ENCODE results near the gene TINAGL1. TPM values are rescaled to one million over a fixed set of nuclear protein-coding genes. Genes with fewer than 3 reads are reported as not detected.

The TINAGL1 gene
- total and polyA plus RNA-seq, 10 of the 15 experiments (the other 5 are each of a cell fraction or from before 2014, with no cell fraction given) = 0.20 to 0.49 (median 0.23) TPM; not detected in 7

DNA sequence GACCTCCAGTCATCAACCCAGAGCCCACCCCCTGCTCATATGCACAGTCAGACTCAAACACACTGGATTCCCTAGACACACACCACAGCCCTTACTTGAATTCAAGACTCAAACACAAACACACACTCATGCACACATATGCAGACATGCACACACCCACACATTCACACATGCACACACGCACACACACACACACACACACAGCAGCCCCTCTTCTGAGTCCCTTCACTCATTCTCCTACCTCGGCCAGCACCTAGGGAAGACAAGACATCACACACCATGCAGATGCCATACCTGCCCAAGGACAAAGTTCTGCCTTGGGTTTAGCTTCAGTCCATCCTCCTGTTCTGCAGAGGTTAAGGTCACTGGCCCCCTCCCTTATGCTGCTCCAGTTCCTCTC is 39.6 kb downstream of the TINAGL1 start:
- TF ChIP-seq TARDBP (IDR thresholded peaks at IDR 0.05; ENCODE audit: borderline replicate concordance) = no peak
- TF ChIP-seq, protein P1, sequence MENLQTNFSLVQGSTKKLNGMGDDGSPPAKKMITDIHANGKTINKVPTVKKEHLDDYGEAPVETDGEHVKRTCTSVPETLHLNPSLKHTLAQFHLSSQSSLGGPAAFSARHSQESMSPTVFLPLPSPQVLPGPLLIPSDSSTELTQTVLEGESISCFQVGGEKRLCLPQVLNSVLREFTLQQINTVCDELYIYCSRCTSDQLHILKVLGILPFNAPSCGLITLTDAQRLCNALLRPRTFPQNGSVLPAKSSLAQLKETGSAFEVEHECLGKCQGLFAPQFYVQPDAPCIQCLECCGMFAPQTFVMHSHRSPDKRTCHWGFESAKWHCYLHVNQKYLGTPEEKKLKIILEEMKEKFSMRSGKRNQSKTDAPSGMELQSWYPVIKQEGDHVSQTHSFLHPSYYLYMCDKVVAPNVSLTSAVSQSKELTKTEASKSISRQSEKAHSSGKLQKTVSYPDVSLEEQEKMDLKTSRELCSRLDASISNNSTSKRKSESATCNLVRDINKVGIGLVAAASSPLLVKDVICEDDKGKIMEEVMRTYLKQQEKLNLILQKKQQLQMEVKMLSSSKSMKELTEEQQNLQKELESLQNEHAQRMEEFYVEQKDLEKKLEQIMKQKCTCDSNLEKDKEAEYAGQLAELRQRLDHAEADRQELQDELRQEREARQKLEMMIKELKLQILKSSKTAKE (IDR thresholded peaks at IDR 0.05; ENCODE audit: low read depth, poor library complexity, severe bottlenecking) = no peak
- TF ChIP-seq IKZF2 (IDR thresholded peaks at IDR 0.05) = no peak
- no peak for TF ChIP-seq SUPT20H (IDR thresholded peaks at IDR 0.05; ENCODE audit: borderline replicate concordance, control insufficient read depth, low read depth, low read length)
- no peak for TF ChIP-seq NR2C1 (IDR thresholded peaks at IDR 0.05)
- TF ChIP-seq FOXM1 (IDR thresholded peaks at IDR 0.05; ENCODE audit: low read depth, low read length) = no peak
- no peak for TF ChIP-seq NFIC (IDR thresholded peaks at IDR 0.05; ENCODE audit: low read depth, low read length)
- TF ChIP-seq TCF3 (IDR thresholded peaks at IDR 0.05; ENCODE audit: borderline replicate concordance, insufficient read depth, low read depth, low read length) = no peak
- no peaks in the 10 kb centered on the region for H3K4me1 ChIP-seq (ENCODE audit: control insufficient read depth, insufficient read depth, low read length)
- no peaks in the 10 kb centered on the region for H3K79me2 ChIP-seq (ENCODE audit: control insufficient read depth, insufficient read depth, low read length)
- ChIA-PET POLR2A (no interaction called here), SMC1A (ENCODE audit: uncharacterized antibody, unreplicated experiment) (interaction anchor here (1.1 to 1.4 kb wide), 2 partner anchors 20 to 46 kb away, joined by 4 to 5 read pairs; no protein-coding TSS in a partner anchor), CTCF (interaction anchor here (0.6 to 4.9 kb wide), 6 partner anchors 9 to 791 kb away, joined by 3 to 61 read pairs (median 4); no protein-coding TSS in a partner anchor), RAD21 (ENCODE audit: unreplicated experiment) (interaction anchor here (1.1 to 1.2 kb wide), 2 partner anchors 53 to 67 kb away, joined by 3 read pairs; no protein-coding TSS in a partner anchor)
- BruUV-seq (replicated peaks) = no TSS peak
- in situ Hi-C loops (cut with MboI) (no loop called here), intact Hi-C loops (cut with micrococcal nuclease; ENCODE audit: unreplicated experiment) (no loop called here)
- no peak overlapping the region for H3K4me3 ChIP-seq
- no peak for FAIRE-seq
- H3K9ac ChIP-seq (ENCODE audit: control insufficient read depth, insufficient read depth, low read length) = no peak overlapping the region
- no peaks in the 10 kb centered on the region for H3K36me3 ChIP-seq (ENCODE audit: control insufficient read depth in 2 of 2, insufficient read depth in 2 of 2, low read length in 1 of 2)
- DNase-seq (ENCODE audit: low read depth, low spot score) = no peak
- WGBS (ENCODE audit: insufficient coverage, insufficient replicate concordance, low lambda C conversion rate, missing lambda C conversion rate) = 10% methylated on average over 2 of the region's 2 CpGs
- no peak overlapping the region for H3K4me2 ChIP-seq (ENCODE audit: control insufficient read depth, insufficient read depth)
- no peak overlapping the region for H2AFZ ChIP-seq (ENCODE audit: control insufficient read depth, low read depth, low read length)
- no peaks in the 10 kb centered on the region for H4K20me1 ChIP-seq (ENCODE audit: control insufficient read depth, insufficient read depth)
- H3K9me3 ChIP-seq (replicated peaks; ENCODE audit: control insufficient read depth, insufficient read depth, low read length) = no peaks in the 10 kb centered on the region
- H3K27me3 ChIP-seq (replicated peaks in 1 of 2; ENCODE audit: control insufficient read depth in 2 of 2, insufficient read depth in 2 of 2, low read length in 1 of 2) = no peaks in the 10 kb centered on the region; a peak in 2 of 4 replicates
- no peak overlapping the region for H3K27ac ChIP-seq (ENCODE audit: control insufficient read depth, insufficient read depth)
- ATAC-seq = no peak

All from GM12878 (cell line).